AG20443 (cell line): ENCODE results near the gene RBM17.
"Not testable (repeated sequence)": the region's sequence is repeated elsewhere in the genome, so short reads cannot be mapped to it uniquely, and the experiment has no call there.

Experiments used
- DNase-seq: peaks from one replicate; pipeline ENCODE4 v3.0.0; 2012; ENCODE audit warnings: low spot score, mixed read lengths

The RBM17 gene

DNA sequence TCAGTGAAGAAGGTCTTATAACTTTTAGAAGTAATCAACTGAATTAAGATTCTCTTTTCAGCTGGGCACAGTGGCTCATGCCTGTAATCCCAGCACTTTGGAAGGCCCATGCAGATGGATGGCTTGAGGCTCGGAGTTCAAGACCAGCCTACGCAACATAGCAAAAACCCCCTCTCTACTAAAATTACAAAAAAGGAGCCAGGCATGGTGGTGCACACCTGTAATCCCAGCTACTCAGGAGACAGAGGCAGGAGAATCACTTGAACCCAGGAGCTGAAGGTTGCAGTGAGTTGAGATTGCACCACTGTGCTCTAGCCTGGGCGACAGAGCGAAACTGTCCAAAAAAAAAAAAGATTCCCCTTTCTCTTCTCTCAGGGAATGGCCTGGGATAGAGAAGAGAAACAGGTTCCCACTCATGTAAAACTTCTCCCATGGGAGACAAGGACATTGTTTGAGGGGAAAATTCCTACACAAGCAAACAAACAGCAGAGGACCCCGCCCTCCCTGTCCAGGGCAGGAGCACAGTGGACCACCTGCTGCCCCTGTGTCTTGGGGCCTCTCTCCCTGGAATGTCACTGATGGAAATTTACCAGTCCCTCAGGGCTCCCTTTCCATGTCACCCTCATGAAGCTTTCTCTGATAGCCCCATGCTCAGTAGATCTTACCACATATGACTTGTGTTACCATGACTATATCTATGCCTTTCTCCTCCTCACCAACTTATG lies 32.3 kb upstream of the RBM17 start:
- DNase-seq, result no peak

DNA sequence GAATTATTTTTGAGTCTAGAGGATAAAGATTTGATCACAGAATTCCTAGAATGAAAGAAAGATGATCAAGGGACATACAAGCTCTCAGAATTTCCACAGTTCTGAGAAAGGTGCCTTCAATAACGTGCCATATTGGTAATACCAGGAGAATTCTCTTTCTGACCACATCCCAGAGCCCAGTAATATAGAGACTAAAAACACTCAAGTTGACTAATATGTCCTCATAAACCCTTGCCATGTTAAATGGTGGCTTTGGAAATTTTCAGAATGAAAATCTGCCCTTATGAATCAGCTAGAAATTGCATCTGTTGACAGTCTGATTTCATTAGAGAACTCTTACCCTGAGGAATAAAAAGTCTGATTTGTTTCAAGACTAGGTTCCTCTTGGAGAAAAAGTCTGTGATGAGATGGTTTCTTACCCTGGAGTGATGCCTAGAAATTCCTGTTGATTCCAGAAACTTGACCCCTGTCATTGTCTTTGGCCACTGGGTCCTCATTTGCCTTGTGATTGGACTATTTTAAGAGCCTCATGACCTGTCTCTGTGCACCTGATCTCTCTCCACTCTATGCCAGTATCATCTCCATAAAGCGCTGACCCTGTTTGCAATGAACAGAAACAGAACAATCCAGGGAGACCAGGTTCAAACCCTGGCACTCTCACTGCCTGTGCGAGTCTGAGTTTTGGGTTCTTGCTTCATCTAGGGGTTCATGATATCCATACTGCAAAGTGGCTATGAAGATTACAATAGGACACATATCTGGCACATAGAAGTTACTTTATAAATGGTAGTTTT lies 30.0 kb upstream of the RBM17 start:
- no peak for DNase-seq

DNA sequence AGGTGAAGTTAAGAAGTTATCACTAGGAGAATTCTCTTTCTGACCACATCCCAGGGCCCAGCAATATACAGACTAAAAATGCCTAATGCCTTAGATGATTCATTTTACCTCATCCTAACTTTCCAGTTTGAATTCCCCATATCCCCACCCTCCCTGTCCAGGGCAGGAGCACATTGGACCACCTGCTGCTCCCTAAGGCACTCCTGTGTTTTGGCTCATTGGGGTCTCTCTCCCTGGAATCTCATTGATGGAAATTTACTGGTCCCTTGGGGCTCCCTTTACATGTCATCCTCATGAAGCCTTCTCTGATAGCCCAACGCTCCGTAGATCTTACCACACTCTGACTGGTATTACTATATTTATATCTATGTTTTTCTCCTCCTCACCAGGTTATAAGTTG lies 29.3 kb upstream of the RBM17 start:
- DNase-seq, result no peak

GRCh38 chr10:6061056-6061455 lies 27.8 kb upstream of the RBM17 start:
- no peak for DNase-seq

- DNase-seq, result no peak
These were observed 26.6 kb upstream of the RBM17 start, which contains the start of gene IL2RA for GRCh38 chr10:6062101-6062771. TSS of gene IL2RA (minus strand) at chr10:6062367. CDS start at chr10:6062151, 216 bp downstream.

- no peak for DNase-seq
These were observed 24.7 kb upstream of the RBM17 start for GRCh38 chr10:6064119-6064518.

GRCh38 chr10:6064726-6065125 lies 24.1 kb upstream of the RBM17 start:
- DNase-seq, result not testable (repeated sequence)

GRCh38 chr10:6065406-6065805 lies 23.4 kb upstream of the RBM17 start:
- no peak for DNase-seq

- DNase-seq, result no peak
These were observed 23.0 kb upstream of the RBM17 start for GRCh38 chr10:6065835-6066234.

DNA sequence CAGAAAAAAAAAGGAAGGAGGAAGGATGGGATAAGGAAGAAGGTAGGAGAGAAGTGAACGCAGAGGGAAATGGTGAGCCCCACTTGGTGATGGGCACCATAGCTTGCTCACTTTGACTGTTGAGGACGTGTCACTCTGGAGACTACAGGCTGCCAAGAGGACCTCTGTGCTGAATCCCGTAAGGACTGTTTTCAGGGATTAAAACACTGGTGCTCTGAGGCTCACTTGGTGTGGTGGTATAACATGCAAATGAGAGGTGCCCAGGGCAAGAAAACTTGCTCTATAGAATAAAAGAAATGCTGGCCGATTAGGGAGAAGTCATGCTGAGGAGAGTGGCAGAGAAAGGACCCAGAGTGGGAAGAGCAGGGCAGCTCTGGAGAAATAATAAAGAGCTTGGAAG lies 21.4 kb upstream of the RBM17 start:
- no peak for DNase-seq

- DNase-seq, result no peak
These were observed 20.8 kb upstream of the RBM17 start for GRCh38 chr10:6068006-6068405.

DNA sequence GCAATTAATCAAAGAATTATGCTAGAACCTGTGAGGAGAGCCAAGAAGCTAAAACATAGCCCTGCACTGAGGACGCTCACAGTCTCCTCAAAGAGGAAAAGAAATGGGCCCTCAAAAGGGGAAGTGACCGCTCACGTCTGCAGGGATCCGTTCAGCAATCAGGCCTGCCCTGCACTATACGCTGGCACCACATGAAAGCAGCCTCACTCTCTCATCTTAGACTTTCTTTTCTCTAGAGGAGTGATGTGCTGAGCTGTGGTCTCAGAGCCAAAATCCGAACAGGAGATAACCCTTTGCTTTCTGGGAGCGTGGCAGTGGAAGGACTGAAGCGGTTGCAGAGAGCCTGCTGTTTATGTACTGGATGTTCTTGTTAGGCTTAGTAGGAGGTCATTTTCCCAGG lies 20.4 kb upstream of the RBM17 start:
- DNase-seq, result no peak

GRCh38 chr10:6069081-6069931 lies 19.5 kb upstream of the RBM17 start:
- DNase-seq, result no peak

GRCh38 chr10:6070660-6071059 lies 18.2 kb upstream of the RBM17 start:
- no peak for DNase-seq

- no peak for DNase-seq
These were observed 17.4 kb upstream of the RBM17 start for GRCh38 chr10:6071181-6072175.

GRCh38 chr10:6072215-6072934 lies 16.5 kb upstream of the RBM17 start:
- DNase-seq, result no peak

- DNase-seq, result peak; percentile 58
These were observed 14.1 kb upstream of the RBM17 start for GRCh38 chr10:6074489-6075301.

- DNase-seq, result no peak
These were observed 11.7 kb upstream of the RBM17 start for GRCh38 chr10:6077071-6077675.

DNA sequence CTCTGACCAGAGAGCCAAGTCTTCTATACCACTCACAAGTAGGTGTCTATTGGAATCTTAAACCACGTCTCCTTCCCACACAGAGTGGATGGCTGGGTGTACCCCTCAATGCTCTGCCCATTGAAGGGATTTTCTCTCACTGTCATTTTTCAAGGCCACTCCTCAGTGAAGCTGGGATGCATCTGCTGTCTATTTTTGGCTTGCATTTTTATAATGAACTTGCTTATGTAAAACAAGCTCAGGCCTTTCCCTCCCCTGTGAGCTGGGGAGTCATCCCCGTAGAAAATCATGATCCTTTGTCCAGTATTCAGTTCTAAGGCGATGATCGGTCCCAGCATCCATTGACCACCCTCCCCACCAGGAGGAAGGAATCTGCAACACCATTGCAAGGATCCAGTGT lies 9.8 kb upstream of the RBM17 start:
- no peak for DNase-seq
